Motor neuron (in vitro differentiated cells): ENCODE data around the gene PTPRG. TPM values are rescaled to one million over a fixed set of nuclear protein-coding genes. Genes with fewer than 3 reads are reported as not detected.
A peak's percentile ranks its signal among the peaks of the same experiment; 100 is the strongest.
"Not testable (repeated sequence)": the region's sequence is repeated elsewhere in the genome, so short reads cannot be mapped to it uniquely, and the experiment has no call there.

ENCODE experiments used
- ATAC-seq, 8 experiments: fragments of 200-7000 bp; cut with Tn5 transposase; replicated peaks in 6 of 8; 2 replicates each; pipeline ENCODE4 v1.8.0; 2021; ENCODE audit warnings: mild to moderate bottlenecking in 8 of 8, moderate library complexity in 8 of 8
- H3K27ac ChIP-seq, 2 donors: fragments of 250-450 bp; sonication (Bioruptor Pico); 2 replicates each; pipeline ENCODE4 v1.9.0; 2021; ENCODE audit warnings: antibody characterized with exemption in 2 of 2, mild to moderate bottlenecking in 2 of 2, moderate library complexity in 1 of 2
- H3K4me1 ChIP-seq, 2 donors: fragments of 250-450 bp; sonication (Bioruptor Pico); replicated peaks in 1 of 2; 2 replicates each; pipeline ENCODE4 v1.6.1; 2021; ENCODE audit warnings: antibody characterized with exemption in 2 of 2, mild to moderate bottlenecking in 2 of 2, moderate library complexity in 1 of 2
- H3K4me3 ChIP-seq, 5 donors: fragments of 250-450 bp; sonication (Bioruptor Pico); 2 replicates each; pipeline ENCODE4 v1.9.0; 2021; ENCODE audit warnings: antibody characterized with exemption in 5 of 5, mild to moderate bottlenecking in 5 of 5, moderate library complexity in 4 of 5
- WGBS, 10 experiments: fragments of 450-650 bp; shearing (Covaris generic); methylation state at CpG; one replicate each; pipeline ENCODE4 v1.0.0; 2022; 5-methylcytosine and 5-hydroxymethylcytosine counted together
- in situ Hi-C, 9 experiments: fragments of 400-800 bp; cut with MboI; loops; one replicate each; pipeline ENCODE4 v1.15.0; 2021; ENCODE audit warnings: low sequenced_read_pairs in 9 of 9, low pct_unique_long_range_greater_than_20kb in 2 of 9; ENCODE audit not compliant: unreplicated experiment in 9 of 9
- total RNA-seq, 8 experiments: library from RNA; unstranded; fragments of 300-600 nt; gene quantifications; 2 replicates each; pipeline versions ENCODE4 v1.2.3 to v1.2.4, GENCODE V29; 2022

PTPRG gene
- total RNA-seq, 8 experiments from 2014 or later, result 15.9 to 75.2 (median 42.9) TPM

DNA sequence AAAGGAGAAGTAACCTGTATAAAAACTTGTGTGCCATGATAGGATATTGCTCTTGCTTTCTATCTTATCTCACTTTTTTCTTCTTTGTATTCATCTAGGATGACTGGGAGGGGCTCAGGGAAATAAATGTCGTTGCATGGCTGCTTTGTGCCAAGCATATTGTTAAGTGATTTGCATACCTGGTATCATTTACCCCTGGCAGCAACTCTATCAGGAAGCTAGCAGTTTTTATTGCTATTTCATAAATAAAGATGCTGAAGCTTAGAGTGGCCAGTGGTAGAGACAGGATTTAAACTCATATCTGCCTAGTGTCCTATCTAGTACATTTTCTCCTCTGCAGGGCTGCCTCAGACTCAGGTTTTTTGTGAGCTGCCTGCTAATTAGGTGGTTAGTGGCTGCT is 253.3 kb downstream of the PTPRG start:
- H3K4me3 ChIP-seq, result no peak overlapping the region
- no peak overlapping the region for H3K27ac ChIP-seq
- ATAC-seq, result peak in 3 of 8 experiments; percentile 29 to 61 (median 40)
- WGBS, 10 experiments, result 0 to 71% (median 13%) methylated on average over 1 of the region's 1 CpG; no CpG with 5 or more reads in 3 of the 10 experiments
- in situ Hi-C loops, result loop anchor here in 1 of 9 experiments (25.0 kb wide), 1 partner anchor 227 kb away; no protein-coding TSS in a partner anchor
- H3K4me1 ChIP-seq, result peaks cover 3 to 8% of the 10 kb centered on the region in 2 donors

DNA sequence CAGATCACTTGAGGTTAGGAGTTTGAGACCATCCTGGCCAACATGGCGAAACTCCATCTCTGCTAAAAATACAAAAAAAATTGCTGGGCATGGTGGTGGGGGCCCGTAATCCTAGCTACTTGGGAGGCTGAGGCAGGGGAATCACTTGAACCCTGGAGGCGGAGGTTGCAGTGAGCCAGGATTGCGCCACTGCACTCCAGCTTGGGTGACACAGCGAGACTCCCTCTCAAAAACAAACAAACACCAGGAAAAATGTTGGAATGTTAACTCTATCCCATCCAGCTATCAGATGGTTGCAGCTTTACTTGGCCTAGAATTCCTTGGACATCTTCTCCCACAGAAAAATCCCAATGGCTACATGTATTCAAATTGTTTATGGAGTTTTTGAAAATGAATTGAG is 254.9 kb downstream of the PTPRG start:
- 82 to 100% (median 100%) methylated on average over 1 to 3 of the region's 5 CpGs; no CpG with 5 or more reads in 3 of the 10 experiments for WGBS, 10 experiments
- not testable (repeated sequence) for H3K4me1 ChIP-seq, ATAC-seq, H3K4me3 ChIP-seq, H3K27ac ChIP-seq
- in situ Hi-C loops, result loop anchor here in 1 of 9 experiments (25.0 kb wide), 1 partner anchor 229 kb away; no protein-coding TSS in a partner anchor

DNA sequence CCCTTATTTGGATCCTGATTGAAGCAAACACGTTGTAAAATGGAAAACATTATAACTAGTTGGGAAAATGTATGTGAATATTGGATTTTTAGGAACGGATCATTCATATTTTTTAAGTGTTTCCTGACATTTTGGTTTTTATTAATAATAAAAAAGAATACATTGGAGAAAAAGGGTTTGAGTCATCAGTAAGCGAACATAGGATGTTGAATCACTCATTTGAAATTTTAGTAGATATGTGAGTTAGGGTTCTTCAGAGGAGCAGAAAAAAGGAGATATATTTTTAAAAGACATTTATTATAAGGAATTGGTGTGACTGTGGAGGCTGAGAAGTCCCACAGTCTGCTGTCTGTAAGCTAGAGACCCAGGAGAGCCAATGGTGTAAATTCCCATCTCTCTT is 258.5 kb downstream of the PTPRG start:
- Histone ChIP-seq H3K27ac (no peak overlapping the region), H3K4me3 (no peak overlapping the region), H3K4me1 (peaks cover under 1 to 2% of the 10 kb centered on the region in 2 donors)
- in situ Hi-C loops, result loop anchor here in 1 of 9 experiments (25.0 kb wide), 1 partner anchor 233 kb away; no protein-coding TSS in a partner anchor
- no peak for ATAC-seq
- WGBS, 10 experiments, result 76 to 100% (median 90%) methylated on average over 1 to 3 of the region's 3 CpGs

DNA sequence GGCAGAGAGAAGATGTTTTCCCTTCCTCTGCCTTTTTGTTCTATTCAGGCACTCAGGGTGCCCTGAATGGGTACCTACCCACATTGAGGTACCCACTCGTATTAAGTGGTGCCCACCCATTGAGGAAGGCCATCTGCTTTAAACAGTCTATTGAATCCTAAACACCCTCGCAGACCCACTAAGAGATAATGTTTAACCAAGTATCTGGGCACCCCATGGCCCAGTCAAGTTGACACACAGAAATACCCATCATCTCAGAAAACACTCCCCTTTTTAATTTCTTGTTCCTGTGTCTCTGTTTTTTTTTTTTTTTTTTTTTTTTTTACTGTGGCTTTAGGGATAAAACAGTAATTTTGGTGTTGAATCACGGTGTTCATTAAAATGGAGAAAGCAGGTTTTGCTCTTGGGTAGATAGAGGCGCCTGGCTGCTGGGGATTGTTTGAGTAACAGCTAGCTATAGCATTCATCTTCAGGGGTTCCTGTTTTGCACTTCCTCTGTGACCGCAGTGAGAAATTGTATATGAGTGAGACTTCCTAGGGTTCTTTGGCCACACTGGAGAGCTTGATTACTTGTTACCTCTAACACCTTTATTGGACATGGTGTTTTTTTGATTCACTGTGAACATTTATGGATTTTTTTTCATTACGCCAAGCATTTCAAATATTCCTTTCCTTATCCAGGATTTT is 259.1 kb downstream of the PTPRG start:
- in situ Hi-C loops, result loop anchor here in 1 of 9 experiments (25.0 kb wide), 1 partner anchor 233 kb away; no protein-coding TSS in a partner anchor
- 80 to 100% (median 97%) methylated on average over 1 to 6 of the region's 6 CpGs for WGBS, 10 experiments
- H3K4me3 ChIP-seq, result no peak overlapping the region

DNA sequence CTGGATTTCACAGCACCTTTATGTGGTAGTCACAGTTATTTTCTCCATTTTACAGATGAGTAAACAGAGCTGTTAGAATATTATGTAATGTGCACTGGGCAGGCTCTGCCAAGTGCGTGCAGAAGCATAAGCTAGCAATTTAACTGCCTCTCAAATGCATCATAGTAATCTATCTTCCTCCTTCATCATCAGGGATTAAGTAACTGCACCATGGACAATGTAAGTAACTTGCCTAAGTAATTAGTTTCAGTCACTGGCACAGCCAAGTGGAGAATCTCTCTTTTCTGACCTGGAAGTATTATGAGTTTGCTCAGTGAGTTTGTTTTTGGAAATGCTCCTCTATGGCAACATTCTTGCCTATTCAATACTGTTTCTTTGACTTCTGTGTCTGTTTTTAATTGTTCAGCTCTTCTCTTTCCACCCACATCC is 260.5 kb downstream of the PTPRG start:
- no peak overlapping the region for H3K27ac ChIP-seq
- peak in 4 of 8 experiments; percentile 60 to 91 (median 72) for ATAC-seq
- H3K4me3 ChIP-seq, result no peak overlapping the region
- in situ Hi-C loops, result loop anchor here in 1 of 9 experiments (25.0 kb wide), 1 partner anchor 235 kb away; no protein-coding TSS in a partner anchor
- WGBS, 10 experiments, result 0 to 100% (median 40%) methylated on average over 1 of the region's 1 CpG; no CpG with 5 or more reads in 3 of the 10 experiments
- H3K4me1 ChIP-seq, result no peaks in the 10 kb centered on the region

More for the DNA sequence above, 259.1 kb downstream of the PTPRG start:
- H3K4me1 ChIP-seq, result no peaks in the 10 kb centered on the region
- no peak for ATAC-seq
- H3K27ac ChIP-seq, result no peak overlapping the region

DNA sequence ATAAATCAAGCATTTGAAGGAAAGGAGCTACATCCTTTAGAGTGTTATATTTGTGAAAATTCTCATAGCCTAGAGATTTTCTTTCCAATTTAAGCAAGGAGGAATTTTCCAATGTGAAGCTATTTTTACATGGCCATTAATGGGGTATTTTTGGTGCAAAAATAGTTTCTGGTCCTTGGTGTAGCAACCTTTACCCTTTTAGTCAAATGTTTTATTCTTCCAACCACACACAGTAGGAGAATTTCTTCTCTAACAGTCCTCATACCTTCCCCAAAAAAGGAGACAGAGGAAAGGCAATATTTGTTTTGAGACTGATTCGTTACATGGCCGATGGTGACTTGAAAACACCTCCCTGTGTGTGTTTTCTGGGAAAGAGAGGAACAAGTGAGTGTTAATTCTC is 261.2 kb downstream of the PTPRG start:
- Histone ChIP-seq H3K4me1 (no peaks in the 10 kb centered on the region), H3K4me3 (no peak overlapping the region), H3K27ac (no peak overlapping the region)
- 89 to 100% (median 95%) methylated on average over 1 to 2 of the region's 2 CpGs; no CpG with 5 or more reads in 6 of the 10 experiments for WGBS, 10 experiments
- in situ Hi-C loops, result loop anchor here in 1 of 9 experiments (25.0 kb wide), 1 partner anchor 235 kb away; no protein-coding TSS in a partner anchor
- no peak for ATAC-seq

DNA sequence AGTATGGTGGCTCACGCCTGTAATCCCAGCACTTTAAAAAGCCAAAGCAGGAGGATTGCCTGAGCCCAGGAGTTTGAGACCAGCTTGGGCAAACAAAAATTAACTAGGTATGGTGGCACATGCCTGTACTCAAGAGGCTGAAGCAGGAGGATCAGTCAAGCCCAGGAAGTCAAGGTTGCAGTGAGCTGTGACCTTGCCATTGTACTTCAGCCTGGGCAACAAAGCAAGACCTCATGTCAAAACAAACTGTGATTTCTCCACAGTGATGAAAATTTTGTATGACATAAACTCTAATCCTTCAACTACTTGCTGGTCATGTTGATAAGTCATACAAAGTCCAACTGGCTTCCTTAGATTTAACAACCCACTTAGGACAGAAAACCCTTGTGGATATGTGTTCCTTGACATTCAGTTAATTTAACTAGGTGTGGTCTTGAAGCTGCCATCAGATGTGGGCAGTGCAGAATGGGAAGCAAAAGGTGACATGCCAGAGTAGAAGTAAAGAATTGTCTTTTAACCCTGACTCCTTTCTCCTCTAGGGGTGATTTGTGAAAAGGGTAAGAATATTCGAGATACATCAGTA is 263.3 kb downstream of the PTPRG start:
- WGBS, 10 experiments, result 83 to 100% (median 100%) methylated on average over 1 to 2 of the region's 2 CpGs; no CpG with 5 or more reads in 3 of the 10 experiments
- in situ Hi-C loops, result loop anchor here in 2 of 9 experiments (25.0 kb wide), 2 partner anchors 237 to 262 kb away; partner anchors contain the start of gene PTPRG (in 1 of the 2)
- no peak for ATAC-seq
- Histone ChIP-seq H3K4me3 (no peak overlapping the region), H3K4me1 (peaks cover 12 to 14% of the 10 kb centered on the region in 2 donors), H3K27ac (no peak overlapping the region)

DNA sequence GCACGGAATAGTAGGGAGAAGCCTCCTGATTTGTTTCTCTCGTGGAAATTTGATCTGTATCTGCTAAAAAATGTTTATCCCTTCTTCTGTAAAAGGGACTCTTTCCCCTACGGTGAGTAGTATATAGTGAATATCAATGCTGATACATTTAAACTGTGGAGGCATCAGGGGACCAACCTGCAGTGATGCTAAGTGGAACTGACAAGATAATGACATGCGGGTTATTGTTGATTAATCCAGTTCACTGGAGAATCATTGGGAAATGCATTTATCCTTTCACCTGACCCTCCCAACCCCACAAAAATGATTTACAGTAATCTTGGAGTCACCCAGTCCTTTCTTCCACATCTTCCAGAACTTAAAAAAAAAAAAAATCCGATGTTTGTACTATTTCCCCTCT is 264.8 kb downstream of the PTPRG start:
- Histone ChIP-seq H3K4me1 (peaks cover 18 to 19% of the 10 kb centered on the region in 2 donors), H3K4me3 (no peak overlapping the region), H3K27ac (no peak overlapping the region)
- in situ Hi-C loops, result loop anchor here in 1 of 9 experiments (25.0 kb wide), 1 partner anchor 264 kb away; the partner anchor contains the start of gene PTPRG
- 58 to 100% (median 90%) methylated on average over 1 to 5 of the region's 5 CpGs for WGBS, 10 experiments
- no peak for ATAC-seq

DNA sequence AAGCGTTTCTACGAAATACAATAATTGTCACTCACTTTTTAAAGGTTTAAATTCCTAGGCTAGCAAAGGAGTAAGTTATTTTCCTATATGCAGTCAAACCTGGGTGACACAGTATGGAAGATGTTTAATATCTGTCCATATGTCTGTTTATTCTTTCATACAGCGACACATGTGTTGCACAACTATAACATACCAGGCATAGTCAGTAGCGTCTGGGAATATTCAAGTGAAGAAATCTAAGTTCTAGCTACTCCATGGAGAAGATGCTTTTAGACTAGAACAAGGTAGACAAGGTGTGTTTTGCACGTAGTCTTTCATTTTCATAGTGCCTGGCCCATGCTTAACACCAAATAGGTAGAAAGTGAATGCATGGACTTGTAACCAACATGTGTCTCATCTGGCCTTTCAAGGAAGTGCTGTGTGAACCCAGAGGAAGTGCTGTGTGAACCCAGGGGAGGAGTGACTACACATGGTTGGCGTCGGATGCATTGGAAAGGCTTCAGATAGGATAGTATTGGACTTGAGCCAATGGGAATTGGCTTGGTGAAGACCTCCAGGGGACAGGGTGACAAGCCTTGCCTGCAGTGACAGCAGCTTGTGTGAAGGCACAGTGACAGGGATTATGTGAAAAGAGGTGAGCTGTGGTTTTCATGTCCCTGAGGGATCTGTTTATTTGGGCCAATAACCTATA is 267.0 kb downstream of the PTPRG start:
- 85 to 100% (median 91%) methylated on average over 2 to 7 of the region's 7 CpGs for WGBS, 10 experiments
- peaks cover 18 to 19% of the 10 kb centered on the region in 2 donors for H3K4me1 ChIP-seq
- no peak overlapping the region for H3K4me3 ChIP-seq
- in situ Hi-C loops, result loop anchor here in 1 of 9 experiments (25.0 kb wide), 1 partner anchor 266 kb away; the partner anchor contains the start of gene PTPRG
- ATAC-seq, result no peak
- H3K27ac ChIP-seq, result no peak overlapping the region

DNA sequence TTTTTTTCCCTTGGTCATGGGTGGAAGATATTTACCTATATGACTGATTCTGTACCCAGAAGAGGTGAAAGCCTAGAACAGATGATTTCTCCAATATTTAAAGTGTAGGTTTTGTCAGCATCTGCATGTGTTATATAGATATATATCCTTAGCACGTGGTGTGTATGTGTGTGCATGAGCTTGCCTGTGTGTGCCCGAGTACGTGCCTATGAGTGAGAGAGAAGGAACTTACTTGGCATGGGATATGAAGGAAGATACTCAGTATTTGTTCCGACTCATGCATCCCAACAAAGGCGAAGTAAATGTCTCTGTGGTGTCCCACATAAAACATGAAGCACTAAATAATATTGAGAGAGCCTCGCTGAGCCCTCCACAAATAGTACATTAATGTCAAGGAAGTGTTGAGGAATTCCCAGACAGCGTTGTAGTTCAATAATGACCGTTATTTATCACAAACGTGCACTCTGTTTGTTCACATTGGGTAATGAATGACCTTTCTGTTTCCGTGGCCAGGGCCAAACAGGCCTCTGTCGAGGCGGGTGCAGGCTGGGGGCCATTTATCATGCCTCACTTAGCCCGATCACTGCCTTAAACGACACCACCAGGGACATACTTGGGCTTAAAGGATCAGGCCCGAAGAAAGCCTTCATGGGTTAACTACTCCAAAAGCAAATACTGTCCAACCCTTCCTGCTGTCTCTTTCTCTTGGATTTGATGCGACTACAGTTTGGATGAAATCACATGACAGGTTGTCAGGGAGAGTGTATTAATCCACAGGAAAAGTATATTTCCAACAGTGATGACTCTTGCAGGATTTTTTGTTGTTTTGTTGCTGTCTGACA is 267.7 kb downstream of the PTPRG start:
- Histone ChIP-seq H3K4me3 (no peak overlapping the region), H3K27ac (no peak overlapping the region), H3K4me1 (peaks cover 18 to 19% of the 10 kb centered on the region in 2 donors)
- in situ Hi-C loops, result loop anchor here in 1 of 9 experiments (25.0 kb wide), 1 partner anchor 267 kb away; the partner anchor contains the start of gene PTPRG
- ATAC-seq, result peak in 5 of 8 experiments; percentile 93 to 96 (median 94)
- 30 to 100% (median 55%) methylated on average over 1 to 15 of the region's 16 CpGs; no CpG with 5 or more reads in 1 of the 10 experiments for WGBS, 10 experiments

DNA sequence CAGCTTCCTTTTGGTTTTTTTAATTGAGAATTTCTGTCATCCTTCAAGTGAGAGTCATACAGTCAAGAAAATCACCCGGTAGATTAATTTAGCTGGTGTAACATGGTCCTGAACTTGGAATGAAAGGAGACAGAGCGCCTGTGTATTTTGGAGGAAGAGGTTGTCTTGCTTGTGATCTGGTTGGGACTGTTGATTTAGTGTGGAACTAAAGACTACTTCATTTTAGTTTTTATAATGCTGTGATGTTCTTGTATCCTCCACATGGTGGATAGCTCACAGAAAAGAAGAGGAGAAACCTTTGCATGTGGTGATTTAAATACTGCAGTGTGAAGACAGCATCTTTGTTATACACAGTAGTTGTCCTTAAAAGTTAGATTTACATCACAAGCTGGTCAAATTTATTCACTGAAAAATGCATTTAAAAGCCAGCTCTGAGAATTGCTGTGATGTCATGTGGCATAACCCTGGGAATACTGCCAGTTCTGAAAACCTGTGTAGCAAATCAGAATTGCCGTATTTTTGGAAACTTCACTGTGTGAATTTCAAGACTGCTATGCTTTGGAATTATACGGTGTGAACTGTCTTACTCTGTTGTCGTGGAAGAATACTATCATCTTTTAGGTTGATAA is 268.5 kb downstream of the PTPRG start:
- WGBS, 10 experiments, result 40 to 100% (median 78%) methylated on average over 3 to 5 of the region's 5 CpGs
- no peak overlapping the region for H3K27ac ChIP-seq
- H3K4me1 ChIP-seq, result peaks cover 18 to 19% of the 10 kb centered on the region in 2 donors
- in situ Hi-C loops, result loop anchor here in 1 of 9 experiments (25.0 kb wide), 1 partner anchor 268 kb away; the partner anchor contains the start of gene PTPRG
- no peak overlapping the region for H3K4me3 ChIP-seq
- peak in 2 of 8 experiments; percentile 17 to 29 for ATAC-seq
